ENCODE measurements around the gene TUNAR.

Gene TUNAR

GRCh38 chr14:95870772-95871171 is 5.9 kb upstream of the TUNAR start:
- H3K4me3 ChIP-seq (ENCODE audit: low read depth, low read length), result no peak overlapping the region
- TF ChIP-seq CTCF (IDR thresholded peaks at IDR 0.05; ENCODE audit: borderline replicate concordance, insufficient read depth, low read depth, low read length), result no peak

GRCh38 chr14:95871531-95871930 is 5.1 kb upstream of the TUNAR start:
- TF ChIP-seq CTCF (IDR thresholded peaks at IDR 0.05; ENCODE audit: borderline replicate concordance, insufficient read depth, low read depth, low read length), result no peak
- H3K4me3 ChIP-seq (ENCODE audit: low read depth, low read length), result no peak overlapping the region

GRCh38 chr14:95872777-95873176 is 3.9 kb upstream of the TUNAR start:
- TF ChIP-seq CTCF (IDR thresholded peaks at IDR 0.05; ENCODE audit: borderline replicate concordance, insufficient read depth, low read depth, low read length), result no peak
- no peak overlapping the region for H3K4me3 ChIP-seq (ENCODE audit: low read depth, low read length)

- TF ChIP-seq CTCF (IDR thresholded peaks at IDR 0.05; ENCODE audit: borderline replicate concordance, insufficient read depth, low read depth, low read length), result no peak
- no peak overlapping the region for H3K4me3 ChIP-seq (ENCODE audit: low read depth, low read length)
Observed at GRCh38 chr14:95875831-95876760, 536 bp upstream of the TUNAR start.

- TF ChIP-seq CTCF (IDR thresholded peaks at IDR 0.05; ENCODE audit: borderline replicate concordance, insufficient read depth, low read depth, low read length), result no peak
Observed at GRCh38 chr14:95877633-95878032, 1.0 kb downstream of the TUNAR start.

GRCh38 chr14:95884377-95884776 is 7.7 kb downstream of the TUNAR start:
- no peak for TF ChIP-seq CTCF (IDR thresholded peaks at IDR 0.05; ENCODE audit: borderline replicate concordance, insufficient read depth, low read depth, low read length)

More at GRCh38 chr14:95877633-95878032, 1.0 kb downstream of the TUNAR start:
- no peak overlapping the region for H3K4me3 ChIP-seq (ENCODE audit: low read depth, low read length)

GRCh38 chr14:95885278-95885677 is 8.6 kb downstream of the TUNAR start:
- H3K4me3 ChIP-seq (ENCODE audit: low read depth, low read length), result no peak overlapping the region
- TF ChIP-seq CTCF (IDR thresholded peaks at IDR 0.05; ENCODE audit: borderline replicate concordance, insufficient read depth, low read depth, low read length), result no peak

More at GRCh38 chr14:95884377-95884776, 7.7 kb downstream of the TUNAR start:
- no peak overlapping the region for H3K4me3 ChIP-seq (ENCODE audit: low read depth, low read length)
